ENCODE results near the gene KRT39.

KRT39 gene

DNA sequence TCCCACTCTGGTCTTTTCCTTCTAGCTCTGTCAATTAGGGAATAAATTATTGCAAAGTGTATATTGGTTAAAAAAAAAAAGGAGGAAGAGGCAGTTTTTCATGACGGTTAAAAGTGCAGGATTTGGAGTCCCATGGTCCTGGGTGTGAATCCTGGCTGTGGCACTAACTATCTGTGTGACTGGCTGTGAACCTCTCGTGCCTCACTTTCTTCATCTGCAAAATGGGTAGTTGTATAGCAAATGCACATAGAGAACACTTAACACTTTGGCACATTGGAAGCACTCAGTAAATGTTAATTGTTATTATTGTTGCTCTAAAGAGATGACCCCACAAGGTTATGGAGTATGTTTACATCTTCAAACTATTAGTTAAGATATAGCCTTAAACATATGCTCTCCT is 18.8 kb downstream of the KRT39 start:
- DNase-seq: no peak
- H3K36me3 ChIP-seq (ENCODE audit: control insufficient read depth, insufficient read depth, low read length): no peaks in the 10 kb centered on the region
- H3K27ac ChIP-seq (ENCODE audit: insufficient read depth, low read length, poor library complexity, severe bottlenecking): no peak overlapping the region
- no peaks in the 10 kb centered on the region for H3K9me3 ChIP-seq (ENCODE audit: control insufficient read depth, low read length)
- no peaks in the 10 kb centered on the region for H3K4me1 ChIP-seq (ENCODE audit: control insufficient read depth, insufficient read depth, low read length, poor library complexity, severe bottlenecking)
- no peak overlapping the region for H3K4me3 ChIP-seq (ENCODE audit: insufficient read depth, low read depth, low read length, poor library complexity, severe bottlenecking)
- H3K27me3 ChIP-seq (replicated peaks; ENCODE audit: control insufficient read depth, insufficient read depth, low read length, poor library complexity, severe bottlenecking): no peaks in the 10 kb centered on the region

DNA sequence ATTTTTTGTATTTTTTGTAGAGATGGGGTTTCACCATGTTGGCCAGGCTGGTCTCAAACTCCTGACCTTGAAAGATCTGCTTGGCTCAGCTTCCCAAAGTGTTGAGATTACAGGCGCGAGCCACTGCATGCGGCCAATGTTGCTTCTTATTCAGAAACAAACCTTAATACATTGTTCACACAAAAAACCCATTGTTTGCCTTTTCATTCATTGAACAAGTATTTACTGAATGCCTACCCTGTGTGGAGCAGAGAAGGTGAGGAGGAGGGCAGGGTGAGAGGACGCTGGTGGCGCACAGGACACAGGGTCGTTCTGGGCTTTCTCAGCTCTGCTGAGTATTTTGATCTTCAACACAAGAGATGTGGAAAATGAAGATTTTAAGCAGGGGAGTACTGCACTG is 21.3 kb downstream of the KRT39 start:
- DNase-seq: no peak
- Histone ChIP-seq H3K4me3 (ENCODE audit: insufficient read depth, low read depth, low read length, poor library complexity, severe bottlenecking) (no peak overlapping the region), H3K36me3 (ENCODE audit: control insufficient read depth, insufficient read depth, low read length) (no peaks in the 10 kb centered on the region), H3K27ac (ENCODE audit: insufficient read depth, low read length, poor library complexity, severe bottlenecking) (no peak overlapping the region), H3K4me1 (ENCODE audit: control insufficient read depth, insufficient read depth, low read length, poor library complexity, severe bottlenecking) (no peaks in the 10 kb centered on the region), H3K9me3 (ENCODE audit: control insufficient read depth, low read length) (no peaks in the 10 kb centered on the region), H3K27me3 (replicated peaks; ENCODE audit: control insufficient read depth, insufficient read depth, low read length, poor library complexity, severe bottlenecking) (no peaks in the 10 kb centered on the region)

GRCh38 chr17:40944531-40944930 is 22.2 kb downstream of the KRT39 start:
- no peak overlapping the region for H3K4me3 ChIP-seq (ENCODE audit: insufficient read depth, low read depth, low read length, poor library complexity, severe bottlenecking)
- no peaks in the 10 kb centered on the region for H3K9me3 ChIP-seq (ENCODE audit: control insufficient read depth, low read length)
- no peak overlapping the region for H3K27ac ChIP-seq (ENCODE audit: insufficient read depth, low read length, poor library complexity, severe bottlenecking)
- no peaks in the 10 kb centered on the region for H3K27me3 ChIP-seq (replicated peaks; ENCODE audit: control insufficient read depth, insufficient read depth, low read length, poor library complexity, severe bottlenecking)
- no peaks in the 10 kb centered on the region for H3K4me1 ChIP-seq (ENCODE audit: control insufficient read depth, insufficient read depth, low read length, poor library complexity, severe bottlenecking)
- no peaks in the 10 kb centered on the region for H3K36me3 ChIP-seq (ENCODE audit: control insufficient read depth, insufficient read depth, low read length)
- DNase-seq: no peak

DNA sequence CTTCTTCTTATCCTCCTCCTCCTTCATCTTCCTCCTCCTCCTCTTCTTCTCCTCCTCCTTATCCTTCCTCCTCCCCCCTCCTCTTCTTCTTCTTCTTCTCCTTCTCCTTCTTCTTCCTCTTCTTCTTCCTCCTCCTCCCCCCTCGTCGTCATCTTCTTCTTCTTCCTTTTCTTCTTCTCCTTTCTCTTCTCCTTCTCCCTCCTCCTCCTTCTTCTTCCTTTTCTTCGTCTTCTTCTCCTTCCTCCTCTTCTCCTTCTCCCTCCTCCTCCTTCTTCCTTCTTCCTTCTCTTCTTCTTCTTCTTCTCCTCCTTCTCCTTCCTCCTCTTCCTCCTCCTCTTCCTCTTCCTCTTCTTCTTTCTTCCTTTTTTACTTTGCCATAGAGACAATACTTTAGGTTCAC is 24.2 kb downstream of the KRT39 start:
- no peak overlapping the region for H3K4me3 ChIP-seq (ENCODE audit: insufficient read depth, low read depth, low read length, poor library complexity, severe bottlenecking)
- no peaks in the 10 kb centered on the region for H3K36me3 ChIP-seq (ENCODE audit: control insufficient read depth, insufficient read depth, low read length)
- H3K27me3 ChIP-seq (replicated peaks; ENCODE audit: control insufficient read depth, insufficient read depth, low read length, poor library complexity, severe bottlenecking): no peaks in the 10 kb centered on the region
- no peak for DNase-seq
- H3K4me1 ChIP-seq (ENCODE audit: control insufficient read depth, insufficient read depth, low read length, poor library complexity, severe bottlenecking): no peaks in the 10 kb centered on the region
- H3K9me3 ChIP-seq (ENCODE audit: control insufficient read depth, low read length): no peaks in the 10 kb centered on the region
- H3K27ac ChIP-seq (ENCODE audit: insufficient read depth, low read length, poor library complexity, severe bottlenecking): no peak overlapping the region

GRCh38 chr17:40940266-40940665 is 26.5 kb downstream of the KRT39 start:
- Histone ChIP-seq H3K4me3 (ENCODE audit: insufficient read depth, low read depth, low read length, poor library complexity, severe bottlenecking) (no peak overlapping the region), H3K9me3 (ENCODE audit: control insufficient read depth, low read length) (no peaks in the 10 kb centered on the region), H3K4me1 (ENCODE audit: control insufficient read depth, insufficient read depth, low read length, poor library complexity, severe bottlenecking) (no peaks in the 10 kb centered on the region), H3K27ac (ENCODE audit: insufficient read depth, low read length, poor library complexity, severe bottlenecking) (no peak overlapping the region), H3K36me3 (ENCODE audit: control insufficient read depth, insufficient read depth, low read length) (no peaks in the 10 kb centered on the region), H3K27me3 (replicated peaks; ENCODE audit: control insufficient read depth, insufficient read depth, low read length, poor library complexity, severe bottlenecking) (no peaks in the 10 kb centered on the region)
- DNase-seq: no peak

DNA sequence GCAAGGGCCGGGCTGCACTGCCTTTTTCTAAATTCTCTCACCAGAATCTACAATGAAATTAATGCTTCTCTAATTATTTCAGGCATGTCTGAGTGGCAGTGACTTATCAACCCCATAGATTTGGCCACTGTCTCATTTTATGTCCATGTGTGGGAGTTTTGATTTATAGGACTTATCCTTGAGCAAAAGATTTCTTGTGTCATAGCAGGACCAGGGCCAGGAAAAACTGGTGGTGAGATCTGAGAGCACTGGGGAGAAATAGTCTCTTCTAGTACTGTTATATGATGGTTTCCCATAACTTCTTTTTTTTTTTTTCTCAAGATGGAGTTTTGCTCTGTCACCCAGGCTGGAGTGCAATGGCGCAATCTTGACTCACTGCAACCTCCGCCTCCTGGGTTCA is 27.8 kb downstream of the KRT39 start:
- no peaks in the 10 kb centered on the region for H3K36me3 ChIP-seq (ENCODE audit: control insufficient read depth, insufficient read depth, low read length)
- DNase-seq: no peak
- no peaks in the 10 kb centered on the region for H3K9me3 ChIP-seq (ENCODE audit: control insufficient read depth, low read length)
- no peak overlapping the region for H3K27ac ChIP-seq (ENCODE audit: insufficient read depth, low read length, poor library complexity, severe bottlenecking)
- H3K4me3 ChIP-seq (ENCODE audit: insufficient read depth, low read depth, low read length, poor library complexity, severe bottlenecking): no peak overlapping the region
- no peaks in the 10 kb centered on the region for H3K27me3 ChIP-seq (replicated peaks; ENCODE audit: control insufficient read depth, insufficient read depth, low read length, poor library complexity, severe bottlenecking)
- H3K4me1 ChIP-seq (ENCODE audit: control insufficient read depth, insufficient read depth, low read length, poor library complexity, severe bottlenecking): no peaks in the 10 kb centered on the region

DNA sequence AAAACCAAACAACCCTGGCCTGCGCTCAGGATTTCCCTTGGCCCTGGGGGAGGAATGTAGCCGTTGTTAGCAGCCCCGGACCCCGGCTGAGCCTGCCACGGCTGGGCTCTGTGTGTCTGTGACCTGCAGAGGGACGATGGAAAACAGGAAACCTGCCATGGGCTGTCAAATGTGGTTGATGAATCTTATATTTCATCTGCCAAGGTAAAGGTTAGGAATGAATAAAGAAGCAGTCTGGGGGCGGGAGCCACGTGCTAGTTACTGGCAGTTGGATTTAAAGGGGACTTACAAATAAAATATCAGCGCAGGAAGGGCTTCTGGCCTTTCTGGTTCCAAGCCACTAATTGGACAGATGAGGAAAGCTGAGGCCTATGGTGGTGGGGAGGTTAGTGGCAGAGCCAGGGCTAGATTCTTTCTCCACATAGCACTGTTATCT is 29.3 kb downstream of the KRT39 start, which contains the start of gene KRT23:
KRT23 (minus strand) TSS at position 263 of the 436 bp plus-strand sequence. CDS start 1,043 bp downstream, outside the sequence.
- H3K27ac ChIP-seq (ENCODE audit: insufficient read depth, low read length, poor library complexity, severe bottlenecking): no peak within 1 kb of the TSS
- no peaks in the 10 kb centered on the region for H3K4me1 ChIP-seq (ENCODE audit: control insufficient read depth, insufficient read depth, low read length, poor library complexity, severe bottlenecking)
- DNase-seq: no peak
- H3K36me3 ChIP-seq (ENCODE audit: control insufficient read depth, insufficient read depth, low read length): no peaks in the 10 kb centered on the region
- H3K9me3 ChIP-seq (ENCODE audit: control insufficient read depth, low read length): no peaks in the 10 kb centered on the region
- no peak within 1 kb of the TSS for H3K4me3 ChIP-seq (ENCODE audit: insufficient read depth, low read depth, low read length, poor library complexity, severe bottlenecking)
- H3K27me3 ChIP-seq (replicated peaks; ENCODE audit: control insufficient read depth, insufficient read depth, low read length, poor library complexity, severe bottlenecking): no peaks in the 10 kb centered on the region

GRCh38 chr17:40936976-40937375 is 29.8 kb downstream of the KRT39 start:
- no peaks in the 10 kb centered on the region for H3K9me3 ChIP-seq (ENCODE audit: control insufficient read depth, low read length)
- no peak overlapping the region for H3K27ac ChIP-seq (ENCODE audit: insufficient read depth, low read length, poor library complexity, severe bottlenecking)
- no peak overlapping the region for H3K4me3 ChIP-seq (ENCODE audit: insufficient read depth, low read depth, low read length, poor library complexity, severe bottlenecking)
- no peaks in the 10 kb centered on the region for H3K36me3 ChIP-seq (ENCODE audit: control insufficient read depth, insufficient read depth, low read length)
- no peak for DNase-seq
- H3K4me1 ChIP-seq (ENCODE audit: control insufficient read depth, insufficient read depth, low read length, poor library complexity, severe bottlenecking): no peaks in the 10 kb centered on the region
- no peaks in the 10 kb centered on the region for H3K27me3 ChIP-seq (replicated peaks; ENCODE audit: control insufficient read depth, insufficient read depth, low read length, poor library complexity, severe bottlenecking)

DNA sequence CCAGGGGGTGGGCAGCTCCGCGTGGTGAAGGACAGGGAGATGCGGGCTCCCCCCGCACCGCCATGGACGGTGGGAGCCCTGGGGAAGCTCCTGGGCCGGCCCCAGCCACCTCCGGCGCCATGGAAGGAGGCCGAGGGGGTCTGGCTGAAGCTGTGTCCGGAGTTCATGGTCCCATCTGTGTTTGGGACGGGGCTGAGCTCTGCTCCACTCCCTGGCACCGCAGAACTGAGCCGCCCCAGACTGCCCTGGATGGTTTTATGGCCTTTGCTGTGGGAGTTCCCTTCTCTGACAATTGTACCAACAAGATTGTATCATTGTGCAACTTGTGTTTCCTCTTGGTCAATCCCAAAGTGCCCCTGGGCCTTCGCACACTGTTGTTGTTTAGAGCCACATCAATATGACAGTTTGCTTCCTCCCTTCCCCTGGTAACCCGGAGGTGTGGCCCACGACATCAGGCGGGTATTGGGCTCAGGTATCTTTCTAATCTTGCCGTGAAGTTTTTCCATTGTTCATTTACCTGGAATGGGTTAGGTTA is 30.2 kb downstream of the KRT39 start:
- no peak for DNase-seq
- H3K9me3 ChIP-seq (ENCODE audit: control insufficient read depth, low read length): no peaks in the 10 kb centered on the region
- H3K27me3 ChIP-seq (replicated peaks; ENCODE audit: control insufficient read depth, insufficient read depth, low read length, poor library complexity, severe bottlenecking): no peaks in the 10 kb centered on the region
- H3K36me3 ChIP-seq (ENCODE audit: control insufficient read depth, insufficient read depth, low read length): no peaks in the 10 kb centered on the region
- no peak overlapping the region for H3K4me3 ChIP-seq (ENCODE audit: insufficient read depth, low read depth, low read length, poor library complexity, severe bottlenecking)
- H3K27ac ChIP-seq (ENCODE audit: insufficient read depth, low read length, poor library complexity, severe bottlenecking): no peak overlapping the region
- H3K4me1 ChIP-seq (ENCODE audit: control insufficient read depth, insufficient read depth, low read length, poor library complexity, severe bottlenecking): no peaks in the 10 kb centered on the region

DNA sequence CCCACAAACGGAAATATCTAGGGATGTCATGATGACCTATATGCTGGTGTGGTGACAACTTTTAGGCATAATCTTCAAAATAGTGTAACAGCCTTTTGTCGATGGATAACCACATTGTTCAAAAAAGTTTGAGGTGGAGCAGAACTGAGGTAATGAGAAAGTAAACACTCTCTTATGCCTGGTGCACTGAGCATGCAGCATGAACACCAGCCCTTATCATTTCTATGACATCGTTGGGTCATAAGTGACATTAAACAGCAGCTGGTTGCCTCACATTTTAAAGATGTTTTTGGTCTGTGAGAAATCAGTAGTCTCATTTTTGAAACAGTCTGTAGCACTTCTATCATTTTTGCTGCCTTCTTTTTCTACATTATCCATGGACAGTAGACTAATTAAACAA is 31.1 kb downstream of the KRT39 start:
- DNase-seq: no peak
- Histone ChIP-seq H3K27ac (ENCODE audit: insufficient read depth, low read length, poor library complexity, severe bottlenecking) (no peak overlapping the region), H3K27me3 (replicated peaks; ENCODE audit: control insufficient read depth, insufficient read depth, low read length, poor library complexity, severe bottlenecking) (no peaks in the 10 kb centered on the region), H3K4me3 (ENCODE audit: insufficient read depth, low read depth, low read length, poor library complexity, severe bottlenecking) (no peak overlapping the region), H3K4me1 (ENCODE audit: control insufficient read depth, insufficient read depth, low read length, poor library complexity, severe bottlenecking) (no peaks in the 10 kb centered on the region), H3K36me3 (ENCODE audit: control insufficient read depth, insufficient read depth, low read length) (no peaks in the 10 kb centered on the region), H3K9me3 (ENCODE audit: control insufficient read depth, low read length) (no peaks in the 10 kb centered on the region)
